HG03432 (cell line): ENCODE data around the gene GLCE.
A peak's percentile ranks its signal among the peaks of the same experiment; 100 is the strongest.

ENCODE experiments used
- ATAC-seq: cut with Tn5 transposase; IDR thresholded peaks from one replicate; pipeline ENCODE4 v1.9.1; 2021; ENCODE audit warnings: mild to moderate bottlenecking, moderate library complexity; ENCODE audit not compliant: unreplicated experiment

GLCE gene

DNA sequence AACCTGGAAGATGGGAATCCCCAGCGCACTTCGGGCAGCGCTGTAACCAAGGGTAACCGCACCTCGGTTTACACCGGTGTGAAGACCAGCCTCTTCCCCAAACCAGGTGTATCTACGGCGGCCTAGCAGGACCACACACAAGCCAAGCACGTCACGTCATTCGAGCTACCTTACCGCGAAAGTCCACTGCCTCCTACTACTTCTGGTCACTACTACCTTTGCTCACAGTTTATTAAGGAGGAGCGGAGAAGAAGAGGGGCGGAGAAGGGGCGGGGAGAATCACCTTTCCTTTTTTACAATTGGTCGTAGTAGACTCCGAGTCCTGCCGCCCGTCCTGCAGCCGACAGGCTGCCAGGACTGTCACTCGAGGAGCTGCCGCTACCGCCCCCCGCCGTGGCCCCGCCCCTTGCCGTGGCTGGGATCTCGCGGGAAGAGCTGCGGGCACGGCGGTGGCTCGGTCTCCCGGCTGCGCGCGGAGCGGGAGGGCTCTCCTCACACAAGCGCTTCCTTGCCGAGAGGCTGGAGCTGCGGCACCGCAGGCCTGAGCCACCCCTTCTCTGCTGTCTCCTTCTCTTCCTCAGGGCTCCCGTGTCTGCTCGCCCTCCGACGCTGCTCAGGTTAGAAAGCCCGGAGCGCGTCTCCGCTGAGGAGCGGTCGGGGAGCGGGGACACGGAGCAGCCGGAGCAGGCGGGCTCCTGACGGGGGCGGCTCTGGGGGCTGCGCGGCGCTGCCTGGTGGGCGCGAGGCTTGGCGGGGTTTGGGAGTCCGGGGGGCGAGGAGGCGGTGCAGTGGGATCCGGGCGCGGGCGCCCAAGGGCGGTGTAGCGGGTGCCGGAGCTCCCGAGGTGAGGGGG is at the start of gene GLCE:
Gene GLCE, plus strand, starts transcription at position 495 of the 853 bp plus-strand sequence. CDS start 95,172 bp downstream, outside the sequence.
- peak; percentile 97 for ATAC-seq

DNA sequence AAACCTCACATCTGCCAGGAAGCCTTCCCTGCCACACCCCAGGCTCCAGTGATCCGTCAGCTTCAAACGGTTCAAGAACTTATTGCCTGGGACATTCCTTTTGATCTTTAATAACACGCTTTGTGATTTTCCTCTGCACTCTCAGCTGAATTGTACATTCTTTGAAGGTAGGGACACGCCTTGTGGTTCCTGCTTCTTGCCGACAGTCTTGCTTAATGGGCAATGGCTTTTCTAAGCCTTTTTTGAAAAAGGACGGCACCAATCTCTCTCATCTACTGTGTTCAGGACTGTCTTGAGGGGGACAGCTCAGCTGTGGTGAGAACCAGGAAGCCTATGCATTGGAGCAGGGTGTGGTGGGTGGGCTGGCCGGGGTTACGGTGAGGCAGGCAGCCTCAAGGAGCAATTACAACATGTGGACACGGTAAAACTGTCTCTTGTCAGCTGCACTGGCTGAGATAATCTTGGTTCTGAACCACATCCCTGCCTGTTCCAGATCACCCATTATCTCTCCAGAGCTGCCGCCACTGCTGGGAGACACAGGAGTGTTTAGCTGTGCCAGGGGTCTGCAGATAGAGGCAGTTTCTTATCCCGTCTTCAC is 46.0 kb upstream of the GLCE start:
- ATAC-seq = no peak

DNA sequence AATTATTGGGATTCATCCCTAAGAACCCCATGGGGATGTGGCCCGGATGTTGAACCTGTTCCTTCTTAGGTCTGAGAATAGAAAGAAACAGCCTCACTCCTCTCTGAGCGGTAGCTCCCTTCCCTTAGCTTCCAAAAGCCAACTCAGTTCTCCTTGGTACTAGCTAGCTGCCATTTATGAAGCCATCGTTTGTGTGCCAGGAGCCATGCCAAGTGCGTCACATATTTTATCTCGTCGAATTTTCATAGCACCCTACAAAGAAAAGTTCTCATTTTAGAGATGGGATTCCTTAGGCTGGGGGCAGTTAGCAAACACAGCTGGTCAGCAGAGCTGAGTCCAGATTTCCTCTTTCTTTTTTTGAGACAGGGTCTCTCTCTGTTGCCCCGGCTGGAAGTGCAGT is 45.4 kb upstream of the GLCE start:
- ATAC-seq = no peak

DNA sequence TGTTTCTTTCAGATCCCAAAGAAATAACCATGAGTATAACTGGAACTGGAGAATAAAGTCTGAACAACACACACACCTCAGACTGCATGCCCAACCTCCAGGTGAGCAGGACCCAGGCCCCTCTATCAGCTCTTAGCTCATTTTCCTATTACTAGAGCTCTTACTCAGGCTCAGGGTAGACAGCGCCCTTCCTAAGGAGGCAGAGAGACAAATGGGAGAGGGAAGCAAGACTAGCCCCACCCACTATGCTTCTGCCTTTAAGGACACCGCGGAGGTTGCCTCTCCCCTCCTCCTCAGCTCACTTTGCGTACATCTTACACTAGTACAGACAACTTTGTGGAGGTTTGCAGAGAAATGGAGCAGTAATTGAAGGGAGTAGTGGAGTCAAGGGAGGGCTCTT is 44.0 kb upstream of the GLCE start:
- ATAC-seq = no peak

DNA sequence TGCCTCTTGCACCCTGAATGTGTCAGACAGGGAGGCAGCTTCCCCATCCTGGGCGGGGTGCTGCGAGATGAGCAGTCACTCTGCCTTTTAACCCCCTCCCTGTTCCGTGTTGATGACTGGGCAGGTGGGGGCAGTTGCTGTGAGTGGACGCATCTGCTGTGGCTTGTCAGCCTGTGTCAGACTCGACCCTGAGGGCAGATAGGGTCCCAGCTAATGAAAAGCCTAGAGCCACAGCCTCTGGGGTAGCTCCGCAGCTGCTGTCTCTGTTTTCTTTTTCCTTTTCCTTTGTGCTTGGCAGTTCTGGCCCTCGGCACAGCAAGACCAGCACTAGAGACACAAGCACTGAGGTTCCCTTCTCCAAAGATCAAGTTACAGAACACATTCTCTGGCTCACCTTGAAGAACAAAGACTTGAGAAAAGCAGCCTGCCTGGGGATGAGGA is 43.0 kb upstream of the GLCE start:
- ATAC-seq = no peak

DNA sequence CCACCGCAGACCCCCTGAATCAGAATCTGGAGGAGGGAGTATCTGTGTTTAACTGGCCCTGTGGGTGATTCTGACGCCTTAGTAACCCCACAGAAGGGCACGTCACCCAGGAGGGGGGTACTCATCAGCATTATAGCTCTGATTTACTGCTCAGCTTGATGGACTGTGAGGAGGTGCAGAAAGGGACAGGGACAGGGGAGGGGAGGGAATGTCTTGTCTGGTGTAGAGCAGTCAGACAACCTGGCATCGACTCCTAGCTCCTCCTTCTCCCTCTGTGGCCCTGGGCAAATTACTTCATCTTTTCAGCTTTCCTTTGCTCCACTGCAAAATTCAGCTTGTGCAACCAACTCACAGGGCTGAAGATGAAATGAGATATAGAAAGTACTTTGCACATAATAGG is 42.3 kb upstream of the GLCE start:
- no peak for ATAC-seq

DNA sequence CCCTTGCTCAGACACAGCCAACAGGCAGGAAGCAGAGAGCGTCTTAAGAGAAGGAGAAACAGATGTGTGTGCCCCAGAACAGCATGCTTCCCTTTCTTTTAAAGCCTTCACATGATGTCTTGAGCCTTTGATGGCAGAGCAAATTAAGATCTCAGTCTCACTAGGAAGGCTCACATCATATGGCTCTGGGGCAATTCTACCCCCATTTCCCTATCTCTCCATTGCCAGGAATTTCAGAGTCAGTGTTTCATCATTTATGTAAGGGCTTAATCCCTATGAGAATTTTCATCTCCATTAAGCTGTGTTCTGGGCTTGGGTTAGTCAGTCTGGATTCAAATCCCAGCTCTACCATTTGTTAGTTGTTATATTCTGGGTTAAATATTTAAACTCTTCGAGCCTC is 41.4 kb upstream of the GLCE start:
- ATAC-seq = no peak

DNA sequence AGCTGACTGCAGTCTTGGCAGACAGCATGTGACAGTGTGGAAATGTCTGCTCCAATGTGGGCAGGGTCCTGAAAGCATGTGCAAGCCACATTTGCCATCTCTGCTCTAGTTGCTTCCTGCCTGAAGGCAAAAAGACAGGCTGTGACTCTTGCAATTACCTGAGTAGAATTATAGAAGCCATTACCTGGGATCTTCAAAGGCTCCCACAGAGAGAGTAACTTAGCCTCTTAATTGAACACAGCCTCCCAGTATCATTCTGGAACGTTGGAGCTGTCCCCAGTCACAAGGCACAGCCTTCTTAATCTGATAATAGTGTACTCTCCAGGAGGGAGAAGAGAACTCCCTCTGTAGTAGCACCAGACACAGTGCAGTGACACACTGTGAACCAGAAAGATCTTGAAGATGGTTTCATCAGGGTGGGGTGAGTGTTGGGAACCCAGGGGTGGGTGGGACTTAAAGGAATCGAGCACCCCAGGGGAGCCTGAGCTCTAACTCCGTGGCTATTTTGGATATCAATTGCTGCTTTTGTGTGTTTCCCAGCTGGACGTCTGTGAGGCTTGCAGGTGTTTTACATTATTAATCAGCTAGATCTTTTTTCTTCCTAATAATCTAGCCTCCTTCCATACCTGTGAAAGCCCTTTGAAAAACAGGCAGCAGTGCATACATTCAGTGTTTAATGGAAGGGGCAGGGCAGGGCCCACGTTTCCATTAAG is 40.6 kb upstream of the GLCE start:
- no peak for ATAC-seq

DNA sequence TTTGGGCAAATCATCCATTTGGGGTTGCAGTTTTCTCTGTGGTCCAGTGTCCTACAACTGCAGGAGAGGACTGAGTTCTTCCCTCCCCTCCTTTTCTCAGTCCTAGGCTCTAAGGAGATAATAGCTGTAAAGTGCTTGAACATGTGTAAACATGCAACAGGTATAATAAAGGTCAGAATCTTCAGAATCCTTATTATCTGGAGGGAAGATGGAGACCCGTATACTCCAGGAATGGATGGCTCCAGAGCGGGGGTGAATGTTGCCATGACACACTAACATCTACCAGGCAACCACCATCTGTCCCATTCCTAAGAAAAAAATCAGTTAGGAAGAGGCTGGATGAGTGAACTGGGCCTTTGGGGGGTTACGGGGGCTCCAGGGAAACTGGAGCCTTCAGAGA is 39.7 kb upstream of the GLCE start:
- ATAC-seq = no peak

DNA sequence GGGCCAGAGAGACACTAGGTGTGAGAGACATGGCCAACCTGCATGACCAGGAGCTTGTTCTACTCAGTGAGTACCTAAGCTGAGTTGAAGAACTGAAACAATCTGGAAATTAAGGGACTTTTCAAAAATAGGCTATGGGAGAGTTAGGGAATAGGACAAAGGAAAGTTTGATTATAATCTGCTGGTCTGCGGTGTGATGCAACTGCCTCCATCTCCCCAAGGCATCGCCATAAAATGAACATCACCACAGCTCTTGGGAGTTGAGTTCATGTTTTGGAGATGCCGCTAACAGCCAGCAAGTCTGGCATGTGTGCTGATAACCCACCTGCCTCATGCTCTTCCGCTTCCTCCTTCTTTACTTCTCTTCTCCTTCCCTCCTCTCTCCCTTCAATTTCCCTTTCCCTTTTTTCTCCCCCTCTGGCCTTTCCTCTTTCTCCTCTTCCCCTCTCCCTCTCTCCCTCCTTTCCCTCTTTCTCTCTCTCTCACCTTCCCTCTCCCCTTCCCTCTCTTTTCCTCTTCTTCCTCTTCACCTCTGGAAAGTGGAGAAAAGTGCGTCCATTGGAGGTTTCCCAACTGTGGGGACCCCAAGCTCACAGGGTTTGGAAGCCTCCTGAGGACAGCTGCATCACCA is 39.1 kb upstream of the GLCE start:
- no peak for ATAC-seq

DNA sequence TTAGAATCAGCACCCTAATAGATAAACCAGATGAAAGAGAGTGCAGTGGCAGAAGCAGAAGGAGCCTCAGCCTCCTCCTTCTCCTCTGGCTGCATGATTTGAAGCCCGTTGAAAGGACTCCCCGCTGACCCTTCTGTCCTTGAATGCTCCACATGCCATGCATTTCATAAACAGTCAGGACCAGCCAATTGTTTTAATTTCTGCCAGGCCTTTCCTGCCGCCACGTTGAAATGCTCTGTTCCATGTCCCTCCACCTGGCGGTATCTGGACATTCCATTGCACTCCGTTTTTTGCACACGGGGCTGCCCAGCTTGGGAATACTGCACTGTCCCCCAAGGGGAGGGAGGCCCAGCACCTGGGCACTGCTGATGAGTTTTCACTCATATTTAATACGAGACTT is 35.2 kb upstream of the GLCE start:
- ATAC-seq = no peak

DNA sequence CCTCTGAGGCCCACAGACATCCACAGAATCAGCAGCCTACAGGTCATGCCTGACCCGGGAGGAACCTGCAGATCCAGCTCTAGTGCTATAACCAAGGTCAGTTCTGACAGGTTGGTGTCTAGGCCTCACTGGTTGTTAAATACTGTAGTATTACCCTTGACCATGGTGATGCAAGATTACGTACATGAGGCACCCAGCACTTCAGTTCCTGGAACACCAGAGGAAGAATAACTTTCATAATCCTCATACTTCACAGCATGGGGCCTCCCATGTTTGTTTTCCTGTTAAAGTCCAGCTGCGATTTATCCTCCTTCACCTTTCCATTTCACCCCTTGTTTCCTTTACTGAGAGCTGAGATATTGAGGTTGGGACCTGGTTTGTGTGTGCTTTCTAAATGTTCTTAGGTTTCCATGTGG is 34.4 kb upstream of the GLCE start:
- ATAC-seq = no peak

DNA sequence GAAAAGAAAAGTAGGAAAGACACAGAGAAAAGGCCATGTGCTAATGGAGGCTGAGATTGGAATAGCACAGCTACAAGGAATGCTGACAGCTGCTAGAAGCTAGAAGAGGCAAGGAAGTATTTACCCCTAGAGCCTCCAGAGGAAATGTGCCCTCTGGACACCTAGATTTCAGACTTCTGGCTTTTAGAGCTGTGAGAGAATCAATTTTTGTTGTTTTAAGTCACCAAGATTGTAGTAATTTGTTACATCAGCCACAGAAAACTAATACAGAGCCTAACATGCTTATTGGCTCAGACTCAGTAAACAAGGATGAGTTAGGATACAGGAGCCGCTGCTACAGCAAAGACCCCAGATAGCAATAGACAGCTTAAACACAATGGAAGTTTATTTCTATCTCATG is 33.1 kb upstream of the GLCE start:
- ATAC-seq = no peak

DNA sequence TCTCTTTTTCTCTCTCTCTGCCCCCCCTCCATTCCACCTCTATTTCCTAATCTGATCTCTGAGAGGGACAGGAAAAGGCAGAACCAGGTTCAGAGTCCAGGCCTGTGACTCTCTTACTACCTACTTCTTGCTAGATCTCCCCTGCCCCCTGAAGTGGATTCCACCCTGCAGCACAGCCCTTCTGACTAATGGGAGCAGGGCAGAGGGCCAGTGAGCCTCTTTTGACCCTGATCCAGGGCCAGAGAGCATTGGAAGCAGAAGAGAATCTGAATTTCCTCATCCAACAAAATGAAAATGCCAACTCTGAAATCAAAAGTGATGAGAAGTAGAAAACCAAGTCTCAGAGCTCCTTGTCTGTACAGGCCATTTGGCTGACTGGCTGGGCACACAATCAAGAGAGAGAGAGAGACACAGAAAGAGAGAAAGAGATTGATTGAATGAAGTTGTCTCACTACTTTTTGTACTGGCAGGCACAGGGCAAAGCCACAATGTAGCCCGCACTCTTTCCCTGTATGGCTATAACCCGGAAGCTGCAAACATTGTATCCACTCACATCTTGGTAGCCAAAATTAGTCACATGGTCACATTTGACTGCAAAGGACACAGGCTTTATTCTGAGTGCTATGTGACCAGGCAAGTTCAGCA is 31.6 kb upstream of the GLCE start:
- no peak for ATAC-seq

DNA sequence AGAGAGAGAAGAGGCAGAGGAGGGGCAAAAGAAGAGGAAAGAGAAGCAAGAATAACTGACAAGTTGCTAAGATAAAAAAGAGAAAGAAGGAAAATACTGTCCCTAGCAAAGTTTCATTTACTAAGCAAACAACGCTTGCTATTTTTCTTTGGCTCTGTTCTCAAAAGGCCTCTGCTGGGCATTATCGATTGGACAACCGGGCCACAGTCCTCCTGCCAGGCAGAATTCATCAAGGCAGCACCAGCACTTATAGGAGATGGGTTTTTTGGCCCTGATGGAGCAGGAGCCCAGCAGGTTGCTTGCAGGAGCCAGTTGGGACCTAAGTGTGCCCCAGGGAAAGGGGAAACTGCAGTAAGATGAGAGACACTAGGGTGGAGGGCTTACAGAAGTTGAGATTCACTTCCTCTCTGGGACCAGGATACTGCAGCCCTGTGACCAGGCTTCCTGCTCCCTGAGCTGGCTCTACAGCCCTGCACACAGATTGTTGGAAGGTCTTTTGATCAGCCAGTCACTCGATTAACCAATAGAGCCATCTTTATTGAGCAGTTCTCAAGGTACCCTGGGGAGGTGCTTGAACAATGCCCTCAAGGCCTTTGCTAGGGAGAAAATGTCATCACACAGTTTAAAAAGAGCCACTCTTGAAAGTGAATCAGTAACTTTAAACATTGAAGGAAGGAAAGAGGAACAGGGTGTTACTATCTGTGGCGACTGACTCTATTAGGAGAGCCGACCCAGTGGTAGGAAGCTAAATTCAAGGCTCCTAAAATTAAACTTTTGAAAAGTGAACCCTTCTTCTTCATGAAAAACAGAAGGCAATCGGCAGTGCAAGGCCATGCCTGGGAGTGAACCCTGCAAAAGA is 28.8 kb upstream of the GLCE start:
- no peak for ATAC-seq

DNA sequence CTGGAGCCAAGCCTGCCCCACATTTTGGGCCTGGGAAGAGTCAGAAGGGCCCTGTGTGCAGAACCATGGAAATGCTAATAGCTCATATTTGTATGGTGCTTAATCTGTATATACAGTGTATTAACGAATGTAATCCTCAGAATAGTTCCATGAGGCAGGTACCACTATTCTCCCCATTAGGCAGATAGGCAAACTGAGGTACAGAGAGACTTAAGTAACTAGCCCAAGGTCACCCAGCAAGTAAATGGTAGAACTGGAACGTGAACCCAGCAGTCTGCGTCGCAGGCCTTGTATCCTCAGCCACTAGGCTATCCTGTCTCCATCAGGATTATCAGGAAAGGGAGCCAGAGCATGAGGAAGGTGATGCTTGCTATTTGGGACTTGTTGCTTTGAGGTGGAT is 28.0 kb upstream of the GLCE start:
- ATAC-seq = no peak

DNA sequence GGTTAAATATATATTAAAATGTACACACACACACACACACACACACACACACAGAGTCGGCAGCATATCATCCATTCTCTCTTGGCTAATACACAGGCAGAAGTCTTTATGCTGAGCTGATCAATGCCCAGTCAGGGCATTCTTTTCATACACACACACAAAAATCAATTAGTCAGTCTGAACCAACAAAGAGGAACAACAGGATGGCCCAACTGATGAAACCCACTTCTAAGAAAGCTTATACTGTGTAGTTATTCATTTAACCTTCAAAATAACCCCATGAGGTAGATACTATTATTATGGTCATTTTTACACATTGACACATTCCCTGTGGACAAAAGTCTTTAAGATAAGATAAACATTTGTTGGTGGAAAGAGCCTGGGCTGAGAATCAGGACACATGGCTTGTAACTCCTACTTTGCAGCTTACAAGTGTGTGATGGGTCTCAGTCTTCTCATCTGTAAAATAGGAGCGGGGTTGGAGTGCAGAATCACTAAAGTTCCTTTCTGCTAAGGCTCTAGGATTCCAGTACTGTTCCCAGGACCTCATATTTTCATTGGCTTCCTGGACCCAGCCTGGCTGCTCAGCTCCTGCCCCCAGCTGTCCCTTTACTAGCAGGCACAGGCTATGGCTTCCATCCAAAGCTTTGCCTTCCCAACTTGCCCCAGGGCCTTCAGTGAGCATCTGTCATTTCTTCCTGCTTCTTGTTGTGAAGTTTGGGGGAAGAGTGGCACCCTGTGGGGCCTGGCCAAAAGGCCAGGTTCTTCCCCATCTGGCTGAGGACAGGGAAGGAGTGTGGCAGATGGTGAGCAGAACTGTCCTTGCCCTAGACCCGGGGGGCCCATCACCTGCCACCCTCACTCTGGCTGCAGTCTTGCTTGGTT is 27.2 kb upstream of the GLCE start:
- ATAC-seq = no peak

DNA sequence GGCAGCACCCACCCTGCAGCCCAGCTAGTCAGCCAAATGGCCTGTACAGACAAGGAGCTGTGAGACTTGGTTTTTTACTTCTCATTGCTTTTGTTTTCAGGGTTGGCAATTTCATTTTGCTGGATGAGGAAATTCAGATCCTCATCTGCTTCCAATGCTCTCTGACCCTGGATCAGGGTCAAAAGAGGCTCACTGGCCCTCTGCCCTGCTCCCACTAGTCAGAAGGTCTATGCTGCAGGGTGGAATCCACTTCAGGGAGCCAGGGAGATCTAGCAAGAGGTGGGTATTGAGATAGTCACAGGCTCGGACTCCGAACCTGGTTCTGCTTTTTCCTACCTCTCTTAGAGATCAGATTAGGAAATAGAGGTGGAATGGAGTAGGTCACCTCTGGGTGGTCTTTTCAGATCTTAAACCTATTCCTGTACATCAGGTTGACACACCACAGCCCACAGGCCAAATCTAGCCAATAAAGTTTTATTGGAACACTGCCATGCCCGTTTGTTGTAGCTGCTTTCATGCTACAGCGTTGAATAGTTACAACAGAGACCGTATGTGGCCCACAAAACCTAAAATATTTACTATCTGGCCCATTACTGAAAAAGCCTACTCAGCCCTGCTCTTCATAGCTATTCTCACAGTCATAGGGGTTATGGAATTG is 26.4 kb upstream of the GLCE start:
- no peak for ATAC-seq

DNA sequence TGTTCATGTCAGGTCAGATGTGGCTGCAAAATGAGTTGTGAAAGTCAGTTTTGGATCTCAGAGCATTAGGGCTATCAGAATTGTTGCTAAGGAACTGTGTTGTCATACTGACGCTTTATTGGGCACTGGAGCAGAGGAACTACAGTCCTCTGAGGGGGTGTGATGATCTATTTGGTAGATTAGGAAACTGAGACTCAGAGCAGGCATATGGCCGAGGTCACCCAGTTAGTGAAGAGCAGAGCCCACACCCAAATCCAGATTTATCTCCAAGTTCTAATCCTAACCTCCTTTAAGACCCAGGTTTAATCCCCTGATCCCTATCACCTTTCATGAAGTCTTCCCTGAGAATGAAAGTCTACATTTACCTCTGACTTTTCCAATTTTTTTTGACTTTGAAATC is 25.6 kb upstream of the GLCE start:
- ATAC-seq = no peak
